NT2/D1 (cell line): ENCODE data around the gene PACS1.

Experiments used
- SUZ12 ChIP-seq: IDR thresholded peaks from 2 replicates; pipeline ENCODE4 v1.6.1; 2011; ENCODE audit not compliant: insufficient read length, insufficient read depth; ENCODE audit errors: extremely low read depth
- YY1 ChIP-seq: IDR thresholded peaks from 2 replicates; pipeline ENCODE4 v1.6.1; 2011; ENCODE audit not compliant: insufficient read length, insufficient read depth
- ZNF274 ChIP-seq: IDR thresholded peaks from 2 replicates; pipeline ENCODE4 v1.6.1; 2011; ENCODE audit warnings: mild to moderate bottlenecking, low read depth, low read length

- no peak for TF ChIP-seq SUZ12
- no peak for TF ChIP-seq ZNF274
- no peak for TF ChIP-seq YY1
Observed at GRCh38 chr11:66061268-66061667, 8.8 kb upstream of the PACS1 start.
